ENCODE data around the gene LMTK2.

Gene LMTK2

DNA sequence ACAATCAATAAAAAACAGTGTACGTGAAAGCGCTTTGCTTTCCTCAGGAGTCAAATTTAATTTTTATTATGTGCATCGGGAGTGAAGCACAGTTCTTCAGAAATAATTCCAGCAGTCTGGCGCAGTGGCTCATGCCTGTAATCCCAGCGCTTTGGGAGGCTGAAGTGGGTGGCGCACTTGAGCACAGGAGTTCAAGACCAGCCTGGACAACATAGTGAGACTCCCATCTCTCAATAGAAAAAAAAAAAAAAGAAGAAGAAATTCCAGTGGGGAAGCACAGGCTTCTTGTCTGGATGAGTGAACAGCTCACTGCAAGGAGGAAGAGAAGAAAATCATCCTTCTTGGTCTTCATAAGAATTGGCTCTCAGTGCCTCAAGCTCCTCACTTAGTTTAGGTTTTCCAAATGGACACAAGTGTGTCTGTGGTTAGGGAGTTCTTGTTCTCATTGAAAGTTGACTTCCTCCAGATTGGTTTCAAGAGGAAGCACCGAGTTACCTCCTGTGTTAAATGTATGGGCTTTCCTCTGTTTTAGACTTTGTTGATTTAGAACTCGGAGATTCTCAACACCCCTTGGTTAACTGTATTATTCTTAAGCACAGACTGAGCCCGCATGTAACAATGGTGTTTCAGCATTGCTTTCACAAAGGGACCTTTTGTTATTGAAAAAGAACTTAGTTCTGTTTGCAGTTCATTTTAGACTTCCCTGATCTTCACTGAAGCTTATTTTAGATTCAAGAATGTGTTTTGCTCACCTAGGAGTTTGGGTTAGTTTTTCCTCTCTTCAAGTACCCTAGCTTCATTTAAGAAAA, 28.0 kb downstream of the LMTK2 start:
- TF ChIP-seq, protein P1, sequence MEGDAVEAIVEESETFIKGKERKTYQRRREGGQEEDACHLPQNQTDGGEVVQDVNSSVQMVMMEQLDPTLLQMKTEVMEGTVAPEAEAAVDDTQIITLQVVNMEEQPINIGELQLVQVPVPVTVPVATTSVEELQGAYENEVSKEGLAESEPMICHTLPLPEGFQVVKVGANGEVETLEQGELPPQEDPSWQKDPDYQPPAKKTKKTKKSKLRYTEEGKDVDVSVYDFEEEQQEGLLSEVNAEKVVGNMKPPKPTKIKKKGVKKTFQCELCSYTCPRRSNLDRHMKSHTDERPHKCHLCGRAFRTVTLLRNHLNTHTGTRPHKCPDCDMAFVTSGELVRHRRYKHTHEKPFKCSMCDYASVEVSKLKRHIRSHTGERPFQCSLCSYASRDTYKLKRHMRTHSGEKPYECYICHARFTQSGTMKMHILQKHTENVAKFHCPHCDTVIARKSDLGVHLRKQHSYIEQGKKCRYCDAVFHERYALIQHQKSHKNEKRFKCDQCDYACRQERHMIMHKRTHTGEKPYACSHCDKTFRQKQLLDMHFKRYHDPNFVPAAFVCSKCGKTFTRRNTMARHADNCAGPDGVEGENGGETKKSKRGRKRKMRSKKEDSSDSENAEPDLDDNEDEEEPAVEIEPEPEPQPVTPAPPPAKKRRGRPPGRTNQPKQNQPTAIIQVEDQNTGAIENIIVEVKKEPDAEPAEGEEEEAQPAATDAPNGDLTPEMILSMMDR (IDR thresholded peaks at IDR 0.05; ENCODE audit: low read depth, low read length): no peak
- Histone ChIP-seq H3K9me3 (ENCODE audit: severe bottlenecking) (no peaks in the 10 kb centered on the region), H3K27ac (no peak overlapping the region), H3K36me3 (peaks cover 15% of the 10 kb centered on the region), H3K4me3 (ENCODE audit: low read depth, low read length) (no peak overlapping the region), H3K27me3 (ENCODE audit: insufficient read depth, low read depth, severe bottlenecking) (no peaks in the 10 kb centered on the region)
- DNase-seq: no peak

DNA sequence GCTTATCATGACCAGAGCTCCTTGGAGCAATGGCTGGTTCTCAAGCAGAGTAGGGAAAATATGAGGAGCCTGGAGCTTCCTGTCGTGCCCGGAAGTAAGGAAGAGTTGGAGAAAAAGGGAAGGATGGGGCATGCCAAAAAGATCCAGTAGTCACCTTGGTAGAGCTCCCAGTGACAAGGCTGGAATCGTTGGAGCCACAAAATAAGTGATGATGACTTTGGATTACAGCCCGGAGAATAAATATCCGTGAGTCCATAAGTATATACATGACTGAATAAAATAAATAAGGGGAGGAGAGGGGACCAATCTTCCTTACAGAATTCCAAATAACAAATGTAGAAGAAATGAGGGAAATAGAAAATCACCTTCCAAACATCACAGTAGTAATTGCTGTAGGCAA, 29.3 kb downstream of the LMTK2 start:
- no peaks in the 10 kb centered on the region for H3K9me3 ChIP-seq (ENCODE audit: severe bottlenecking)
- H3K4me3 ChIP-seq (ENCODE audit: low read depth, low read length): no peak overlapping the region
- peaks cover 15% of the 10 kb centered on the region for H3K36me3 ChIP-seq
- H3K27ac ChIP-seq: no peak overlapping the region
- TF ChIP-seq, protein P1 (IDR thresholded peaks at IDR 0.05; ENCODE audit: low read depth, low read length): no peak
- H3K27me3 ChIP-seq (ENCODE audit: insufficient read depth, low read depth, severe bottlenecking): no peaks in the 10 kb centered on the region
- DNase-seq: no peak

DNA sequence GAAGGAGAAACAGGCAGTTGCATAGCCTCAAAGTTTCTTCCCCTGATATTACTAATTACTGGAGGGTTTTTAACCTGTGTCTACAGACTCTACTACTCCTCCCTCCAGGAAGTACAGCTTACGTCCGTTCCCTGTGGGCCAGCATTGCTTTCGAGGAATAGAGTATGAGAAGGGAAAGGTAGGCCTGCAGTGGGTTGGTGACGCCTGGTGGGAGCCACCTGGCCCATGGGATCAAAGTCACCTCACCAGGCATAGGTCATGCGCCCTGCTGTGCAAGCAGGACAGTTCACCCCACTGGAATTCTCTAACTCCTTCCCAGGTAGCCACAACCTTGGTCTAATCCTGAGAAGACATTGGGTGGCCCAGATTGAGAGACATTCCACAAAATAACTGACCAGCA, 29.8 kb downstream of the LMTK2 start:
- peaks cover 17% of the 10 kb centered on the region for H3K36me3 ChIP-seq
- H3K27me3 ChIP-seq (ENCODE audit: insufficient read depth, low read depth, severe bottlenecking): no peaks in the 10 kb centered on the region
- DNase-seq: no peak
- TF ChIP-seq, protein P1 (IDR thresholded peaks at IDR 0.05; ENCODE audit: low read depth, low read length): no peak
- no peak overlapping the region for H3K4me3 ChIP-seq (ENCODE audit: low read depth, low read length)
- no peaks in the 10 kb centered on the region for H3K9me3 ChIP-seq (ENCODE audit: severe bottlenecking)
- no peak overlapping the region for H3K27ac ChIP-seq

DNA sequence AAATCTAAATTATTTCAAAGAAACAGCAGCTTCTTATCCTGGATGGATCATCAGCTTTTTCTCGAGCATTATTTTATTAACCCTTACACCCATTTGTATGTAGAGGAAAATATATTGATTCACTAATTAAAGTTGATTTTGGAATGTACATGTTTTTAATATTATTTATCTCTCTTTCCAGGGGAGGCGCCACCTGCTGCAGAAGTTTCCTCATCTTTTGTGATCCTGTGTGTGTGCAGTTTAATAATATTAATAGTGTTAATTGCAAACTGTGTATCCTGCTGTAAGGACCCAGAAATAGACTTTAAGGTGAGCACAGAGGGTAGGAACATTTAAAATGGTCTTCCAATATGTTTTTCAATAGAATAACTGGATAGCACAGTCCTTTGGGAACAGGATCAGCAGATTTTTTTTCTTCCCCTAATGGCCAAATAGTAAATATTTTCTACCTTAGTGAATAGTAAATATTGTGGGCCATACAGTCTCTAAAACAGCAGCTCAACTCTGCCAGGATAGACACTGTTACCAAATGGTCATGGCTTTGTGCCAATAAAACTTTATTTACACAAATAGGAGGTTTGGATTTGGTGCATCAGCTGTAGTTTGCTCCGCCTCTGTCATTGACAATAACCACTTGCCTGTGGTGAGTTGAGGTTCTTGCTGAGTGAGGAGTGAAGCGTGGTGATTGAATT, 30.6 kb downstream of the LMTK2 start:
- H3K9me3 ChIP-seq (ENCODE audit: severe bottlenecking): no peaks in the 10 kb centered on the region
- no peak overlapping the region for H3K27ac ChIP-seq
- no peak overlapping the region for H3K4me3 ChIP-seq (ENCODE audit: low read depth, low read length)
- no peak for DNase-seq
- peaks cover 20% of the 10 kb centered on the region for H3K36me3 ChIP-seq
- no peaks in the 10 kb centered on the region for H3K27me3 ChIP-seq (ENCODE audit: insufficient read depth, low read depth, severe bottlenecking)
- TF ChIP-seq, protein P1 (IDR thresholded peaks at IDR 0.05; ENCODE audit: low read depth, low read length): no peak

DNA sequence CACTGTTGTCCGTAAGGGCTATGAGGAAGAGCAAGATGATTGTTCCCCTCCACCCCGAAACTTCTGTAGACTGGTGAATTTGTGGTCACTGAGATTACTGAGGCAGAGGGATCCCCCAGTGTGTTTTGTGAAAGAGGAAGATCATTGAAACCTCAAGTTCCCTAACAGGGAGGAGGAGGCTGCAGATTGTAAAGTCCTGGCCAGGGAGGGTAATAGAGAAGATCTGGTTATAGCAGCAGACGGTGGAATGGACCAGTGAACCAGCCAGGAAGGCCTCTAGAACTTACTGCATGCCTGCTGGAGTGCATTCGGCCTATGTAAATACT, 31.1 kb downstream of the LMTK2 start:
- TF ChIP-seq, protein P1 (IDR thresholded peaks at IDR 0.05; ENCODE audit: low read depth, low read length): no peak
- Histone ChIP-seq H3K4me3 (ENCODE audit: low read depth, low read length) (no peak overlapping the region), H3K27ac (no peak overlapping the region), H3K9me3 (ENCODE audit: severe bottlenecking) (no peaks in the 10 kb centered on the region), H3K36me3 (peaks cover 25% of the 10 kb centered on the region), H3K27me3 (ENCODE audit: insufficient read depth, low read depth, severe bottlenecking) (no peaks in the 10 kb centered on the region)
- no peak for DNase-seq

Data from WERI-Rb-1 (cell line).